Astrocyte of the cerebellum (primary cell): ENCODE data around the gene RANBP10.

Source experiments
- DNase-seq: peaks from one replicate; pipeline ENCODE4 v3.0.0-alpha.2; 2011; ENCODE audit warnings: low read depth
- H3K4me3 ChIP-seq: 2 replicates; pipeline ENCODE4 v1.5.1; 2011; ENCODE audit warnings: mild to moderate bottlenecking, low read depth, low read length, moderate library complexity
- CTCF ChIP-seq: IDR thresholded peaks from 2 replicates; pipeline ENCODE4 v1.5.1; 2012; ENCODE audit warnings: low read length, low read depth, moderate library complexity, mild to moderate bottlenecking; ENCODE audit errors: missing control alignments
- in situ Hi-C: cut with HindIII; loops from 2 replicates; pipeline ENCODE4 v1.10.0; 2017; ENCODE audit warnings: low sequenced_read_pairs

The RANBP10 gene

DNA sequence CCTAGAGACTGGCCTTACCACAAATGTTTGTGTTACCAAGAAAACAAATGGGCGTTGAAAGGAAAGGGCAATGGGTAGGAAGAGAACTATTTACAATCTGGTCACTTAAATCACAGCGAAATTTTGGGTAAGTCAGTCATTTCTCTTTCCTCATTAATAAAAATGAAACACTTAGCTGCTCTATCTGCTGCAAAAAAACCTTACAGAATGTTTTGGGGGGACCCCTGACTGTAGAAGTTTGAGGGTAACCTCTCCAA, 39.6 kb upstream of the RANBP10 start:
- H3K4me3 ChIP-seq, result peak overlapping the region; percentile 97
- in situ Hi-C loops, result no loop called here
- DNase-seq, result no peak
- TF ChIP-seq CTCF, result no peak

DNA sequence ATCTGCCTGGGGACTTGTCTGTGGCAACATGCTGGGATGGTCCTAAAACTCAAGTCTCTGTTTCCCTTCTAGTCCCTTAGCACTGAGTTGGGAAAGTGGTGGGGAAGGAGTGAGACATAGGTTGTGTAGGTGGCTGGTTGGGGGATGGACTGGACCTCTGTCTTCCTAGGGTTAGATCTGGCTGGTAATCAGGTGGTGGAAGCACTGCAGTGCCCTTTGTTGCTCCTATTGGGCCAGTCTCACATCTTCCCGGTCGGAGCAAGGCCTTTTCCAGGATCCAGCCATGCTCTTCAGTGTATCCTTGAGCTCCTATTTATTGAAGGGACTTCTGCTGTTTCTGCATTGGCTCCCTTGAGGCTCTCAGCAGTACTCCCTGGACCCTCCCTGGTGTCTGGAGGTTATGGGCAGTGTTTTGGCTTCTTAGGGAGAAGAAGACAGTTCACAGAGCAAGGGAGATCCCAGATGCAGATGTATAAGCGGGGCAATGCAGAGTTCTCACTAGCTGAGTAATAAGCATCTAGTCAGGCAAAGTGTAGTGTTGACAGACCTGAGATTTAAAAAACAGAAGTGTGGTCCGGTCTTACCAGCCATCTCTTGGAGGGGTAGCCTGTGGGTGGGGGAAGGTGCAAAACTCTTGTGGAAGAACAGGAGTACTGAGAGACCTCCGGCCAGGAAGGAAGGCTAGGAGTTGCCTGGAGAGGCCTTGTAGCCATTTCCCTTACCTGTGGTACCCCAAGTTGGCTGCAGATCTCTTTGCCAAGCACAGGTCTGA, 39.1 kb upstream of the RANBP10 start:
- peak overlapping the region; percentile 97 for H3K4me3 ChIP-seq
- no peak for DNase-seq
- no peak for TF ChIP-seq CTCF
- in situ Hi-C loops, result no loop called here

DNA sequence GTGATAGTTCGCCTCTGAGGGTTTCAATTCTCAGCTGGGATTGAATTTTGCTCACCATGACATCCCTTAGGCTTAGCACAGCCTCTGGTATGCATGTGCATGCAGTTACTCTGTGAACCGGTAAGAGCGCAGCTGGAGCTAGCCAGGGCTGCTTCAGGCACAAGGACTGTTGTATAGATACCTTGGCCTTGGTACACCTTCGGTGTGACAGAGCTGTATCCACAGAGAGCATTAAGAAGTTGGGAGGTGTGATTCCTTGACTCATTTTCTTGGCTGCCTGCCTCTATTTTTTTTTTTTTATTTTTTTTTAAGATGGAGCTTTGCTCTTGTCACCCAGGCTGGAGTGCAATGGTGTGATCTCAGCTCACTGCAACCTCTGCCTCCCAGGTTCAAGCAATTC, 38.1 kb upstream of the RANBP10 start:
- DNase-seq, result no peak
- in situ Hi-C loops, result no loop called here
- TF ChIP-seq CTCF, result no peak
- H3K4me3 ChIP-seq, result no peak overlapping the region

DNA sequence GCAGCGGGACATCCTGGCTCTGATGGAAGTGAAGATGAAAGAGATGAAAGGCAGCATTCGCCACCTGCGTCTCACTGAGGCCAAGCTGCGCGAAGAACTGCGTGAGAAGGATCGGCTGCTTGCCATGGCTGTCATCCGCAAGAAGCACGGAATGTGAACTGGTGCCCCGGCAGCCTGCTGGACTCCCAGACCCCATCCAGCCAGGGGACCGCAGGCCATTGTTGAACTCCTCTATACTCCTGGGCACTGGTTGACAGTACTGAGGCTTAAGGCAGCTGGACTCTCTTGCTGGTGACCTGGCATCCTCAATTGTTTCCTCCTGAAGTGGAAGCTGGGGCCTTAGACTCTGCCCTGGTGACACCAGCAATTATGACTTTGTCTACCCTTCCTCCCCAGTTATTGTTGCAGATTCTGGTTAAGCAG, 37.0 kb upstream of the RANBP10 start:
- H3K4me3 ChIP-seq, result peak overlapping the region; percentile 85
- TF ChIP-seq CTCF, result no peak
- no peak for DNase-seq
- in situ Hi-C loops, result no loop called here

DNA sequence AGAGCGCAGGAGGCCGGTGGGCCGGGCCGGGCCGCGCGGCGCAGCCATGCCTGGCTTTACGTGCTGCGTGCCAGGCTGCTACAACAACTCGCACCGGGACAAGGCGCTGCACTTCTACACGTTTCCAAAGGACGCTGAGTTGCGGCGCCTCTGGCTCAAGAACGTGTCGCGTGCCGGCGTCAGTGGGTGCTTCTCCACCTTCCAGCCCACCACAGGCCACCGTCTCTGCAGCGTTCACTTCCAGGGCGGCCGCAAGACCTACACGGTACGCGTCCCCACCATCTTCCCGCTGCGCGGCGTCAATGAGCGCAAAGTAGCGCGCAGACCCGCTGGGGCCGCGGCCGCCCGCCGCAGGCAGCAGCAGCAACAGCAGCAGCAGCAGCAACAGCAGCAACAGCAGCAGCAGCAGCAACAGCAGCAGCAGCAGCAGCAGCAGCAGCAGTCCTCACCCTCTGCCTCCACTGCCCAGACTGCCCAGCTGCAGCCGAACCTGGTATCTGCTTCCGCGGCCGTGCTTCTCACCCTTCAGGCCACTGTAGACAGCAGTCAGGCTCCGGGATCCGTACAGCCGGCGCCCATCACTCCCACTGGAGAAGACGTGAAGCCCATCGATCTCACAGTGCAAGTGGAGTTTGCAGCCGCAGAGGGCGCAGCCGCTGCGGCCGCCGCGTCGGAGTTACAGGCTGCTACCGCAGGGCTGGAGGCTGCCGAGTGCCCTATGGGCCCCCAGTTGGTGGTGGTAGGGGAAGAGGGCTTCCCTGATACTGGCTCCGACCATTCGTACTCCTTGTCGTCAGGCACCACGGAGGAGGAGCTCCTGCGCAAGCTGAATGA, 36.4 kb upstream of the RANBP10 start:
- DNase-seq, result no peak
- in situ Hi-C loops, result no loop called here
- peak; percentile 46 for TF ChIP-seq CTCF
- peak overlapping the region; percentile 85 for H3K4me3 ChIP-seq

GRCh38 chr16:67841816-67842508, 35.6 kb upstream of the RANBP10 start, which contains the start of gene THAP11:
THAP11 (plus strand) TSS chr16:67842320; CDS start chr16:67842555, 235 bp downstream.
- in situ Hi-C loops, result no loop called here
- peak; percentile 91 for DNase-seq
- peak within 1 kb of the TSS; percentile 85 for H3K4me3 ChIP-seq
- peak; percentile 84 for TF ChIP-seq CTCF
